Activated CD8-positive, alpha-beta memory T cell treated with anti-CD3 and anti-CD28 coated beads, Interleukin-2, amount 50 U/mL, for 48 hours (primary cell): Measurements from ENCODE around the gene ASCC1.
"Not testable (repeated sequence)": the region's sequence is repeated elsewhere in the genome, so short reads cannot be mapped to it uniquely, and the experiment has no call there.

ENCODE experiments used
- DNase-seq: peaks from one replicate; pipeline ENCODE4 v3.0.0-alpha.2; 2020

Gene ASCC1

GRCh38 chr10:72248468-72249151 lies 32.5 kb upstream of the ASCC1 start:
- DNase-seq, result peak; percentile 84

GRCh38 chr10:72245949-72246525 lies 30.0 kb upstream of the ASCC1 start:
- DNase-seq, result no peak

GRCh38 chr10:72244573-72245038 lies 28.5 kb upstream of the ASCC1 start:
- no peak for DNase-seq

- no peak for DNase-seq
Observed at GRCh38 chr10:72243822-72244437, 27.9 kb upstream of the ASCC1 start.

- DNase-seq, result no peak
Observed at GRCh38 chr10:72242675-72243074, 26.6 kb upstream of the ASCC1 start.

GRCh38 chr10:72241691-72242252 lies 25.7 kb upstream of the ASCC1 start:
- no peak for DNase-seq

GRCh38 chr10:72240371-72240770 lies 24.3 kb upstream of the ASCC1 start:
- no peak for DNase-seq

- DNase-seq, result no peak
Observed at GRCh38 chr10:72239409-72239808, 23.3 kb upstream of the ASCC1 start.

GRCh38 chr10:72238392-72239175 lies 22.5 kb upstream of the ASCC1 start:
- DNase-seq, result no peak

- no peak for DNase-seq
Observed at GRCh38 chr10:72235544-72236279, 19.6 kb upstream of the ASCC1 start.

GRCh38 chr10:72234560-72235095 lies 18.6 kb upstream of the ASCC1 start:
- DNase-seq, result no peak

GRCh38 chr10:72233621-72234020 lies 17.5 kb upstream of the ASCC1 start:
- no peak for DNase-seq

- DNase-seq, result no peak
Observed at GRCh38 chr10:72229261-72230251, 13.5 kb upstream of the ASCC1 start.

- no peak for DNase-seq
Observed at GRCh38 chr10:72228318-72228751, 12.3 kb upstream of the ASCC1 start.

GRCh38 chr10:72227826-72228225 lies 11.8 kb upstream of the ASCC1 start:
- DNase-seq, result no peak

GRCh38 chr10:72226418-72227027 lies 10.4 kb upstream of the ASCC1 start:
- DNase-seq, result no peak

- DNase-seq, result not testable (repeated sequence)
Observed at GRCh38 chr10:72224191-72224590, 8.1 kb upstream of the ASCC1 start.

GRCh38 chr10:72223743-72224101 lies 7.6 kb upstream of the ASCC1 start:
- DNase-seq, result no peak

GRCh38 chr10:72221278-72221677 lies 5.2 kb upstream of the ASCC1 start:
- no peak for DNase-seq

GRCh38 chr10:72220637-72221036 lies 4.6 kb upstream of the ASCC1 start:
- DNase-seq, result no peak
